GM18519 (cell line): ENCODE data around the gene CD276.
"Not testable (repeated sequence)": the region's sequence is repeated elsewhere in the genome, so short reads cannot be mapped to it uniquely, and the experiment has no call there.

Source experiments
- ATAC-seq: cut with Tn5 transposase; IDR thresholded peaks from one replicate; pipeline ENCODE4 v1.9.1; 2021; ENCODE audit warnings: mild to moderate bottlenecking, moderate library complexity; ENCODE audit not compliant: unreplicated experiment, low FRiP score

Gene CD276

GRCh38 chr15:73683777-73684580 is at the start of gene CD276:
CD276 (plus strand) TSS chr15:73684383; CDS start chr15:73699640, 15,257 bp downstream.
- no peak for ATAC-seq

GRCh38 chr15:73637527-73637926 is 46.7 kb upstream of the CD276 start:
- ATAC-seq: no peak

GRCh38 chr15:73639464-73639863 is 44.7 kb upstream of the CD276 start:
- ATAC-seq: not testable (repeated sequence)

- ATAC-seq: no peak
Observed at GRCh38 chr15:73647259-73648013, 36.7 kb upstream of the CD276 start.

- no peak for ATAC-seq
Observed at GRCh38 chr15:73648014-73648295, 36.2 kb upstream of the CD276 start.

GRCh38 chr15:73650416-73651126 is 33.6 kb upstream of the CD276 start:
- no peak for ATAC-seq

GRCh38 chr15:73654659-73655058 is 29.5 kb upstream of the CD276 start:
- no peak for ATAC-seq

GRCh38 chr15:73655724-73656123 is 28.5 kb upstream of the CD276 start:
- no peak for ATAC-seq

GRCh38 chr15:73658645-73659044 is 25.5 kb upstream of the CD276 start:
- ATAC-seq: no peak

- no peak for ATAC-seq
Observed at GRCh38 chr15:73660455-73660854, 23.7 kb upstream of the CD276 start.

GRCh38 chr15:73674587-73674986 is 9.6 kb upstream of the CD276 start:
- ATAC-seq: no peak

GRCh38 chr15:73677146-73677607 is 7.0 kb upstream of the CD276 start:
- no peak for ATAC-seq

- ATAC-seq: no peak
Observed at GRCh38 chr15:73677733-73678132, 6.5 kb upstream of the CD276 start.

- ATAC-seq: no peak
Observed at GRCh38 chr15:73678498-73678897, 5.7 kb upstream of the CD276 start.

- no peak for ATAC-seq
Observed at GRCh38 chr15:73679180-73679579, 5.0 kb upstream of the CD276 start.

- ATAC-seq: no peak
Observed at GRCh38 chr15:73679964-73680363, 4.2 kb upstream of the CD276 start.

GRCh38 chr15:73680549-73680948 is 3.6 kb upstream of the CD276 start:
- no peak for ATAC-seq

- no peak for ATAC-seq
Observed at GRCh38 chr15:73681063-73681462, 3.1 kb upstream of the CD276 start.

GRCh38 chr15:73681856-73682599 is 2.2 kb upstream of the CD276 start:
- ATAC-seq: no peak

GRCh38 chr15:73682600-73683090 is 1.5 kb upstream of the CD276 start:
- ATAC-seq: no peak
